ENCODE data around the gene AIG1.

- TF ChIP-seq CTCF (IDR thresholded peaks at IDR 0.05; ENCODE audit: borderline replicate concordance, extremely low read depth, low read length, poor library complexity, severe bottlenecking) (no peak), EZH2 (IDR thresholded peaks at IDR 0.05; ENCODE audit: borderline replicate concordance, low read depth, low read length, severe bottlenecking) (no peak)
Observed at GRCh38 chr6:143157131-143157530, 96.4 kb downstream of the AIG1 start.
